BJ (cell line): Measurements from ENCODE around the gene GPRIN3. TPM values are rescaled to one million over a fixed set of nuclear protein-coding genes. Genes with fewer than 3 reads are reported as not detected.

Experiments used
- CTCF ChIA-PET: fragments of 350-600 bp; formaldehyde crosslinking; extraction: SDS; loops from one replicate; lab custom pipeline; 2021; ENCODE audit warnings: antibody characterized with exemption, inconsistent platforms; lab: Yijun Ruan, JAX
- POLR2A ChIA-PET: fragments of 300-600 bp; sonication (Branson Sonifier 250); formaldehyde crosslinking; extraction: SDS; loops from one replicate; lab custom pipeline; 2021; ENCODE audit warnings: antibody characterized with exemption; lab: Charles Lee
- DNase-seq: peaks from one replicate; pipeline ENCODE4 v3.0.0-alpha.2; 2011; ENCODE audit warnings: low read depth
- H3K27me3 ChIP-seq: 2 replicates; pipeline ENCODE4 v1.6.0; 2011; ENCODE audit warnings: low read length; ENCODE audit not compliant: control insufficient read depth, insufficient read depth
- H3K36me3 ChIP-seq: 2 replicates; pipeline ENCODE4 v1.5.1; 2011; ENCODE audit warnings: low read length; ENCODE audit not compliant: control insufficient read depth, insufficient read depth
- H3K4me3 ChIP-seq: 2 replicates; pipeline ENCODE4 v1.5.1; 2011; ENCODE audit warnings: low read depth, mild to moderate bottlenecking, control low read depth, low read length
- CTCF ChIP-seq: IDR thresholded peaks from 2 replicates; pipeline ENCODE4 v1.5.1; 2011; ENCODE audit warnings: low read depth, mild to moderate bottlenecking, control low read depth, inconsistent platforms, low read length, moderate library complexity; ENCODE audit not compliant: insufficient read depth
- polyA plus RNA-seq: library from polyadenylated mRNA; depleted of rRNA; stranded (reverse); fragments of >200 nt; gene quantifications from 2 replicates; pipeline ENCODE4 v1.2.3, GENCODE V29; 2011

Gene GPRIN3
- polyA plus RNA-seq, 1 experiment: not detected

- POLR2A ChIA-PET: no interaction called here
- TF ChIP-seq CTCF: no peak
- no peak for DNase-seq
- no peaks in the 10 kb centered on the region for H3K27me3 ChIP-seq
- H3K4me3 ChIP-seq: no peak overlapping the region
- H3K36me3 ChIP-seq: no peaks in the 10 kb centered on the region
- CTCF ChIA-PET: no interaction called here
Observed at GRCh38 chr4:89295415-89295927, 12.1 kb downstream of the GPRIN3 start.

GRCh38 chr4:89294573-89295269 lies 12.9 kb downstream of the GPRIN3 start:
- ChIA-PET POLR2A (no interaction called here), CTCF (interaction anchor here (1.0 kb wide), 1 partner anchor 19 kb away, joined by 3 read pairs; no protein-coding TSS in a partner anchor)
- no peaks in the 10 kb centered on the region for H3K27me3 ChIP-seq
- no peak overlapping the region for H3K4me3 ChIP-seq
- no peak for DNase-seq
- no peak for TF ChIP-seq CTCF
- no peaks in the 10 kb centered on the region for H3K36me3 ChIP-seq

- no peaks in the 10 kb centered on the region for H3K36me3 ChIP-seq
- no peaks in the 10 kb centered on the region for H3K27me3 ChIP-seq
- H3K4me3 ChIP-seq: no peak overlapping the region
- TF ChIP-seq CTCF: no peak
- DNase-seq: no peak
- POLR2A ChIA-PET: no interaction called here
- CTCF ChIA-PET: no interaction called here
Observed at GRCh38 chr4:89293299-89293698, 14.3 kb downstream of the GPRIN3 start.

GRCh38 chr4:89290727-89291516 lies 16.7 kb downstream of the GPRIN3 start:
- no peak for DNase-seq
- H3K36me3 ChIP-seq: no peaks in the 10 kb centered on the region
- CTCF ChIA-PET: no interaction called here

More at GRCh38 chr4:89290727-89291516, 16.7 kb downstream of the GPRIN3 start:
- POLR2A ChIA-PET: no interaction called here
- Histone ChIP-seq H3K27me3 (no peaks in the 10 kb centered on the region), H3K4me3 (no peak overlapping the region)
- no peak for TF ChIP-seq CTCF
